GM19463 (cell line): ENCODE data around the gene NEURL1B.

ENCODE experiments used
- ATAC-seq: cut with Tn5 transposase; IDR thresholded peaks from one replicate; pipeline ENCODE4 v1.9.1; 2021; ENCODE audit warnings: mild to moderate bottlenecking, moderate library complexity; ENCODE audit not compliant: unreplicated experiment

Gene NEURL1B

GRCh38 chr5:172608773-172609172 lies 32.3 kb upstream of the NEURL1B start:
- no peak for ATAC-seq

- ATAC-seq: no peak
Observed at GRCh38 chr5:172610643-172611042, 30.4 kb upstream of the NEURL1B start.

- ATAC-seq: no peak
Observed at GRCh38 chr5:172611913-172612312, 29.1 kb upstream of the NEURL1B start.

- no peak for ATAC-seq
Observed at GRCh38 chr5:172612771-172613170, 28.3 kb upstream of the NEURL1B start.

GRCh38 chr5:172616136-172616535 lies 24.9 kb upstream of the NEURL1B start:
- ATAC-seq: no peak

- ATAC-seq: no peak
Observed at GRCh38 chr5:172616730-172617129, 24.3 kb upstream of the NEURL1B start.

- no peak for ATAC-seq
Observed at GRCh38 chr5:172617817-172618216, 23.2 kb upstream of the NEURL1B start.

- no peak for ATAC-seq
Observed at GRCh38 chr5:172618574-172619365, 22.3 kb upstream of the NEURL1B start.

- ATAC-seq: no peak
Observed at GRCh38 chr5:172620506-172620905, 20.6 kb upstream of the NEURL1B start.

GRCh38 chr5:172622091-172623046 lies 18.7 kb upstream of the NEURL1B start:
- ATAC-seq: no peak

- ATAC-seq: no peak
Observed at GRCh38 chr5:172623313-172623980, 17.6 kb upstream of the NEURL1B start.

GRCh38 chr5:172624083-172624995 lies 16.7 kb upstream of the NEURL1B start:
- ATAC-seq: no peak

- no peak for ATAC-seq
Observed at GRCh38 chr5:172624996-172625964, 15.8 kb upstream of the NEURL1B start.

- ATAC-seq: no peak
Observed at GRCh38 chr5:172626031-172626581, 15.0 kb upstream of the NEURL1B start.

- ATAC-seq: no peak
Observed at GRCh38 chr5:172630082-172630481, 11.0 kb upstream of the NEURL1B start.

GRCh38 chr5:172630482-172630881 lies 10.6 kb upstream of the NEURL1B start:
- no peak for ATAC-seq

- no peak for ATAC-seq
Observed at GRCh38 chr5:172630986-172631385, 10.1 kb upstream of the NEURL1B start.

GRCh38 chr5:172632346-172633092 lies 8.5 kb upstream of the NEURL1B start:
- no peak for ATAC-seq
